ENCODE results near the gene DDN. TPM values are rescaled to one million over a fixed set of nuclear protein-coding genes. Genes with fewer than 3 reads are reported as not detected.

Gene DDN
- total and polyA plus RNA-seq, 2 donors (not counting 3 experiments of a cell fraction or from before 2014, with no cell fraction given): 0.07 to 0.22 TPM

- Histone ChIP-seq H3K4me1 (ENCODE audit: control insufficient read depth, extremely low read depth, insufficient read depth, low read length) (peaks cover 16% of the 10 kb centered on the region), H3K9me3 (replicated peaks; ENCODE audit: control insufficient read depth, insufficient read depth, low read length) (no peaks in the 10 kb centered on the region), H3K4me2 (ENCODE audit: insufficient read depth, low read length) (peak overlapping the region; percentile 85), H3K79me2 (ENCODE audit: control insufficient read depth, insufficient read depth, low read length) (peaks cover 10% of the 10 kb centered on the region), H3K4me3 (replicated peaks in 1 of 3; ENCODE audit: insufficient read depth in 1 of 3, low read depth in 1 of 3, low read length in 3 of 3) (peak overlapping the region; percentile 46 to 77 (median 61)), H3K27ac (ENCODE audit: insufficient read depth, low read depth, low read length) (peak overlapping the region; percentile 98), H3K36me3 (ENCODE audit: control insufficient read depth in 2 of 2, extremely low read depth in 1 of 2, insufficient read depth in 2 of 2, low read length in 2 of 2) (peaks cover 5 to 22% of the 10 kb centered on the region in 2 experiments), H2AFZ (ENCODE audit: low read depth, low read length) (no peak overlapping the region), H3K9me1 (replicated peaks; ENCODE audit: control insufficient read depth, extremely low read depth, insufficient read depth, low read length) (no peaks in the 10 kb centered on the region), H3K9ac (replicated peaks; ENCODE audit: extremely low read depth, insufficient read depth, low read length) (peak overlapping the region; percentile 95), H4K20me1 (replicated peaks; ENCODE audit: control insufficient read depth, extremely low read depth, insufficient read depth, low read length) (no peaks in the 10 kb centered on the region), H3K27me3 (ENCODE audit: control insufficient read depth in 2 of 2, insufficient read depth in 2 of 2, low read length in 2 of 2) (no peaks in the 10 kb centered on the region)
- no peak for DNase-seq (ENCODE audit: low read depth, low spot score)
- intact Hi-C loops (cut with micrococcal nuclease): loop anchor here (2.0 kb wide), 2 partner anchors 42 to 62 kb away; partner anchors contain the start of genes ARF3 and KMT2D
- ChIA-PET CTCF (interaction anchor here (0.9 to 3.3 kb wide), 13 partner anchors 9 to 115 kb away, joined by 3 to 43 read pairs (median 5); partner anchors contain the start of genes DDN and RHEBL1), POLR2A (interaction anchor here (1.5 kb wide), 1 partner anchor 15 kb away, joined by 5 read pairs; no protein-coding TSS in a partner anchor)
- no TSS peak for BruUV-seq (replicated peaks)
- TF ChIP-seq FOS (IDR thresholded peaks at IDR 0.05; ENCODE audit: borderline replicate concordance, insufficient read depth, low read length) (no peak), POLR2AphosphoS5 (IDR thresholded peaks at IDR 0.05; ENCODE audit: insufficient read depth, low read depth, low read length) (no peak), MAX (IDR thresholded peaks at IDR 0.05; ENCODE audit: insufficient read depth, insufficient read length) (no peak)
- dilution Hi-C loops (cut with MboI; ENCODE audit: extremely low pct_ligation_motif_present, low sequenced_read_pairs): no loop called here
- FAIRE-seq: no peak
Observed at GRCh38 chr12:49019120-49019430, 19.9 kb upstream of the DDN start.

- no peaks in the 10 kb centered on the region for H4K20me1 ChIP-seq (replicated peaks; ENCODE audit: control insufficient read depth, extremely low read depth, insufficient read depth, low read length)
- H3K9ac ChIP-seq (replicated peaks; ENCODE audit: extremely low read depth, insufficient read depth, low read length): peak within 1 kb of the TSS; percentile 95
- no peak for TF ChIP-seq MAX (IDR thresholded peaks at IDR 0.05; ENCODE audit: insufficient read depth, insufficient read length)
- TF ChIP-seq EZH2 (IDR thresholded peaks at IDR 0.05; ENCODE audit: borderline replicate concordance, low read depth, low read length, severe bottlenecking): no peak
- TF ChIP-seq JUN (IDR thresholded peaks at IDR 0.05; ENCODE audit: borderline replicate concordance, insufficient read depth, insufficient read length, low read depth): no peak
- TF ChIP-seq MYC (IDR thresholded peaks at IDR 0.05; ENCODE audit: low read depth, low read length): no peak
- no peak for TF ChIP-seq FOS (IDR thresholded peaks at IDR 0.05; ENCODE audit: borderline replicate concordance, insufficient read depth, low read length)
- TF ChIP-seq POLR2AphosphoS5 (IDR thresholded peaks at IDR 0.05; ENCODE audit: insufficient read depth, low read depth, low read length): peak; percentile 98
- peak; percentile 95 for TF ChIP-seq POLR2A (IDR thresholded peaks at IDR 0.05; ENCODE audit: low read depth, low read length)
- no peak for TF ChIP-seq GATA2 (IDR thresholded peaks at IDR 0.05; ENCODE audit: insufficient read depth, insufficient read length, low read depth, low read length)
- peak; percentile 43 to 69 for TF ChIP-seq CTCF (IDR thresholded peaks at IDR 0.05; ENCODE audit: extremely low read depth in 1 of 2, insufficient read depth in 1 of 2, low read depth in 1 of 2, low read length in 2 of 2)
- DNase-seq (ENCODE audit: low read depth, low spot score) (peak; percentile 97), FAIRE-seq (peak; percentile 93)
- peak within 1 kb of the TSS; percentile 50 to 77 (median 61) for H3K4me3 ChIP-seq (replicated peaks in 1 of 3; ENCODE audit: insufficient read depth in 1 of 3, low read depth in 1 of 3, low read length in 3 of 3)
- CTCF ChIA-PET: interaction anchor here (0.7 to 8.7 kb wide), 11 partner anchors 13 to 111 kb away, joined by 3 to 115 read pairs (median 5); partner anchors contain the start of gene DDN
- peak within 1 kb of the TSS; percentile 5 for H2AFZ ChIP-seq (ENCODE audit: low read depth, low read length)
- POLR2A ChIA-PET: no interaction called here
- H3K36me3 ChIP-seq (ENCODE audit: control insufficient read depth in 2 of 2, extremely low read depth in 1 of 2, insufficient read depth in 2 of 2, low read length in 2 of 2): peaks cover 2 to 19% of the 10 kb centered on the region in 2 experiments
- peaks cover 16% of the 10 kb centered on the region for H3K4me1 ChIP-seq (ENCODE audit: control insufficient read depth, extremely low read depth, insufficient read depth, low read length)
- peak within 1 kb of the TSS; percentile 98 for H3K27ac ChIP-seq (ENCODE audit: insufficient read depth, low read depth, low read length)
- intact Hi-C loops (cut with micrococcal nuclease): loop anchor here (1.0 to 2.0 kb wide), 3 partner anchors 22 to 62 kb away; partner anchors contain the start of genes ARF3 and KMT2D
- dilution Hi-C loops (cut with MboI; ENCODE audit: extremely low pct_ligation_motif_present, low sequenced_read_pairs): no loop called here
- peaks cover 10% of the 10 kb centered on the region for H3K79me2 ChIP-seq (ENCODE audit: control insufficient read depth, insufficient read depth, low read length)
- H3K27me3 ChIP-seq (ENCODE audit: control insufficient read depth in 2 of 2, insufficient read depth in 2 of 2, low read length in 2 of 2): no peaks in the 10 kb centered on the region
- H3K9me1 ChIP-seq (replicated peaks; ENCODE audit: control insufficient read depth, extremely low read depth, insufficient read depth, low read length): no peaks in the 10 kb centered on the region
- H3K4me2 ChIP-seq (ENCODE audit: insufficient read depth, low read length): peak within 1 kb of the TSS; percentile 85
- no peaks in the 10 kb centered on the region for H3K9me3 ChIP-seq (replicated peaks; ENCODE audit: control insufficient read depth, insufficient read depth, low read length)
- BruUV-seq (replicated peaks): TSS peak; percentile 93
Observed at GRCh38 chr12:49018261-49019119, 19.3 kb upstream of the DDN start, which contains the start of gene PRKAG1. TSS of gene PRKAG1 (minus strand) at chr12:49018776. CDS start at chr12:49018740, 36 bp downstream.

All from endothelial cell of umbilical vein (primary cell).